COLO668 (cell line): ENCODE measurements around the gene TAF15.
A peak's percentile ranks its signal among the peaks of the same experiment; 100 is the strongest.

Source experiments
- DNase-seq: peaks from one replicate; lab custom pipeline; 2025; ENCODE audit not compliant: unreplicated experiment; lab: John Stamatoyannopoulos, UW

The TAF15 gene

DNA sequence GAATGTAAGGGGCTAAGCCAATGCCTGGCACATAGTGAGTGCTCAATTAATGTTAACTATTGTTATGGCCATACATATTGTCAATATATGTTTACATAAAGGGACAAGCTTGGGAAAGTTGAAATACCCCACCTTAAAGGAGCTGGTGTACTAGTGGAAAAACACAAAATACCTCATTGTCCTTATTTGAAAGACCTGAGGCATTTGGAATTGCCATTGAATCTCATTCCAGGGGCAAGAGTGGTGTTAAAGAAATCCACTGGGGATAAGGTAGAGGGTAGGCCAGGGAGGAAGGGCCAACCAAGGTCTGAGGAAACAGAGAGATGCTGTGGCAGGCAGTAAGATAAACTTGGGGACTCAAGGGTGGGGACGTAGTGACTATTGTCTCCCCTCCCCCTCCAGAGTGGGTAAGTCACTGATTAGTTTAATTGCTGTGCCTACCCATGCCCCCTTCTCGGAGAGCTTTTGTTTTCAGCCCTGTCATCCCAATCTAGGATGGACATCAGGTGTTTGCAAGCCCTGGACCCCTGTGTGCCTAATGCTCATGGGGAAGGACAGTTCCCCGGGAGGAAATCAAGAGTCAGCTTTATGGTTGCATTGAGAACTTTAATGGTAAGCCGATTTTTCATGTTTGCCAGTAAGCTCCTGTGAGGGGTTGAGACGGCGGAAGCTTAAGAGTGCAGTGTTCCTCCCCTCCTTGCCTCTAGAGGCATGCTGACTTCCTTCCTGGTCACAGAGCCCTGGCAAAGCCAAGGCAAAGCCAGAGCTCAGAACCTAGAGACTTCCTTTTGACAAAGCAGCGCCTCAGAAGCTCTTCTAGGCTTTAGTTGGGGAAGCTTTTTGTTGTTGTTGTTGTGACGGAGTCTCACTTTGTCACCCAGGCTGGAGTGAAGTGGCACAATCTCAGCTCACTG, 61.9 kb downstream of the TAF15 start:
- DNase-seq = no peak

DNA sequence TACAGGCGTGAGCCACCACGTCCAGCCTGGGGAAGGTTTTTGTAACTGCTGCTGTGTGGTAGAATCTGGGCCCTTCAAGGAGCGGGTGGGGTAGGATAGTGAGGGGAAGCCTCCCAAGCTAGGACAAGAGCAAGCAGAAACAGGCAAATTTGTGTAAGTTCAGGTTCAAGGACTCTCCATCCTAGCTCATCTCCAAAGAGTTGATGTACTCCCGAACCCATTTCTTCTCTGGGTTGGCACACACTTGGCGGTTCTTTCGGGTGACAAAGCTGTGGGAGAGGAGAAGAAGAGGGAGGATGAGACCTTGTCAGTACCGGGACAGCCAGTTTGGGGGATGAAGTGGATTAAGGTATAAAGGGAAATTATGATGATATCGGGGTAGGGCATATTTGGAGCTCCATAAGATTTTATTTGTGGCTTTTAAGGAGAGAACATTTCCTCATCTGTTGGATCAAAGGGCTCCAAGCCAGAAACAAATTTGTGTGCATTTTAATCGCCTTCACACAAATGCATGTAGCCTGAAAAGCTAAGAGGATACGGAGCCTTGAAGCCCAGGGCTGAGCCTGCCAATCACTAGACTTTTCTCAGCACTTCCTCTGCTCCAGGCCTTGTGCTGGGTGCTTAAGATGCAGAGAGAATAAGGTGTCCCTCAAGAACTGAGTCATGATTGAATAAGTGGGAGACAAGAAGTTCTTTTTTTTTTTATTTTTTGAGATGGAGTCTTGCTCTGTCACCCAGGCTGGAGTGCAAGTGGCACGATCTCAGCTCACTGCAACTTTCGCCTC, 63.1 kb downstream of the TAF15 start:
- DNase-seq = no peak

GRCh38 chr17:35875072-35875799, 66.0 kb downstream of the TAF15 start:
- no peak for DNase-seq

DNA sequence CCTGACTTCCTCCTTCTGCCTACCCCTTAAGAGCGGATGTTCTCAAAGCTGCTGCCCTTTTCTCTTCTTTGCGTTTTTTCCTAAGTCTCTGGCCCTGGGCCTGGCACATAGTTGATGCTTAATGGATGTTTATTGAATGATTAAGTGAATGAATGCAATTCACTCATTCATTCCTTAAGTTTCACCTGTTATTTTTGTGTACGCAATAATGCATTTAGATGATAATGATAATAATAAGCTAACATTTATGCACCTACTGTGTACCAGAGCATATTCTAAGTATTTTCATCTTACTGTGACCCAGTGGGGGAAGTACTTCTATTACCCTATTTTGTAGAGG, 66.5 kb downstream of the TAF15 start:
- DNase-seq = no peak

GRCh38 chr17:35876534-35876933, 67.2 kb downstream of the TAF15 start:
- DNase-seq = no peak

GRCh38 chr17:35877345-35878029, 68.2 kb downstream of the TAF15 start:
- DNase-seq = no peak

- no peak for DNase-seq
These were observed 69.1 kb downstream of the TAF15 start for GRCh38 chr17:35878361-35878760.

- no peak for DNase-seq
These were observed 70.7 kb downstream of the TAF15 start, which contains the start of gene CCL5 for GRCh38 chr17:35879773-35880654. TSS of gene CCL5 (minus strand) at chr17:35880360.

DNA sequence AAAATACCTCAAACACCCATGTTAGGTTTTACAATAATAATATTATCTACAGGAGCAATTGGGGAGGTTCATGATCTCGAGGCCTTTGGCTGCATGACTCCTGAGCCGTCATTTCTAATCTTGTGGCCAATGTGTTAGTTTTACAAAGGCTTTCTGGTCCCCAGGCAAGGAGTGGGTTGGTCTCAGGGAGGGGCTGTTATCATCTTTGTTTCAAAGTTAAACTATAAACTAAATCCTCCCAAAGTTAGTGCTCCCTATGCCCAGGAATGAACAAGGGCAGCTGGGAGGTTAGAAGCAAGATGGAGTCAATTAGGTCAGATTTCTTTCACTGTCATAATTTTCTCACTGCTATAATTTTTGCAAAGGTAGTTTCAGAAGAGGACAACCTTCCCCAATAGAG, 80.0 kb downstream of the TAF15 start:
- no peak for DNase-seq

DNA sequence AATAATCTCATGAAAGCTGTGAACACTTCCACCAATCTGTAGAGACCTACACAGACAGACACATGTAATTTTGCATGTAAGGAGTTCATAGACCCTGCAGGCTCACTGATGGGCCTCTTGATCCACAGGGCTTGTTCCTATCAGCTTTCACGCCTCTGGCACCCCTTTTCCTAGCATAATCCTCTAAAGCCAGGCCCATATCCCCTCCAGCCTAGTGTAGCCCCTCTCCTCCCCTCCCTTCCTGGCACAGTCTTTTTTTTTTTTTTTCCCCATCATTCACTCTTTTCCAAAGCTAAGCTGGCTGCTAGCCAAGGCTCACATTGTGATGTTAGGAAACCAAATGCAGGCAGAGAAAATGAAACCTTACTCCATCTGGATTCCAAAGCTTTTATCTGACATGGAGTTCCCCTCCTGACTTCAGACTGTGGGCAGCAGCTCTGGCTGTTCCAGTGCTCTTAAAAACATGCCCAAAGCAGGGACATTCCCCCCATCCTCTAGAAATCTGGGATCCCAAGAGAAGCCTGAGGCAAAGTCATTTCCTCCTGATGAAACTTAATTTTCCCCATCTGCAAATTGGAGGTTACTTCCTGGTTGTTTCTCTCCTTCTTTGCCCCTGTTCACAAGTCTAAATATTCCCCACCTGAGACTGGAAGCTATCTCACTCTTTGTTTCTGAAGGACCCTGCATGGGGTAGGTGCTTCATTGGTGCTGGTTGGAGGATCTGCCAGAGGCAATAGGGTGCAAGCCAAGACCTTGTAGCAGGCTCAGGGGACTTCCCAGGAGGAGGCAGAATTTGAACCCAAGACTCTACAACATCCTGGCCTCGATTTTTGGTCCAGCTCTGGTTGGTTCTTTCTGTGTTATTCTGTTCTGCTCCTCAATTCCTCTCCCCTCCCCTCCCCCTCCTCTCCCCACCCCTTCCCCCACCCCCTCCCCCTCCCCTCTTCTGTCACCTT, 80.8 kb downstream of the TAF15 start:
- DNase-seq = peak; percentile 17

- DNase-seq = peak; percentile 52
These were observed 81.5 kb downstream of the TAF15 start for GRCh38 chr17:35890774-35891155.

- DNase-seq = no peak
These were observed 82.0 kb downstream of the TAF15 start for GRCh38 chr17:35891269-35891668.

- DNase-seq = no peak
These were observed 83.1 kb downstream of the TAF15 start for GRCh38 chr17:35892091-35893035.

GRCh38 chr17:35893751-35894150, 84.5 kb downstream of the TAF15 start:
- no peak for DNase-seq

DNA sequence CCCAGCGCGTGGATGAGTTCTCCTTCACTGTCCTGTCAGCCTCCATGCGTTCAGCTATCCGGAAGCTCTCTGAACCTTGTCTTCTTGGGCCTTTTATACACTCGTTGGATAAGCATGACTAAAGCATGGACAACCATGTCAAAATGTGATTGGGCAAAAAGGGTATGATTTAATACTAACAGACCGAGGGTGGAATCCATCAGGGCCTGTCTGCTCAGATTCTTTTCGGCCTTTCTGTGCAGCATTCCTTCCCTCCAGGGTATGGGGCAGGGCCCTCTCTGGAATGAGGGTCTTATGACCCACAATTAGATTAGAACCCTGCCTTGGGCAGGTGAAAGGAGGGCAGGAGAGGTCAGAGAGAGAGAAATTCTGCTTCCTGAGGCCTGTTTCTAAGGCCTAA, 84.9 kb downstream of the TAF15 start:
- no peak for DNase-seq

DNA sequence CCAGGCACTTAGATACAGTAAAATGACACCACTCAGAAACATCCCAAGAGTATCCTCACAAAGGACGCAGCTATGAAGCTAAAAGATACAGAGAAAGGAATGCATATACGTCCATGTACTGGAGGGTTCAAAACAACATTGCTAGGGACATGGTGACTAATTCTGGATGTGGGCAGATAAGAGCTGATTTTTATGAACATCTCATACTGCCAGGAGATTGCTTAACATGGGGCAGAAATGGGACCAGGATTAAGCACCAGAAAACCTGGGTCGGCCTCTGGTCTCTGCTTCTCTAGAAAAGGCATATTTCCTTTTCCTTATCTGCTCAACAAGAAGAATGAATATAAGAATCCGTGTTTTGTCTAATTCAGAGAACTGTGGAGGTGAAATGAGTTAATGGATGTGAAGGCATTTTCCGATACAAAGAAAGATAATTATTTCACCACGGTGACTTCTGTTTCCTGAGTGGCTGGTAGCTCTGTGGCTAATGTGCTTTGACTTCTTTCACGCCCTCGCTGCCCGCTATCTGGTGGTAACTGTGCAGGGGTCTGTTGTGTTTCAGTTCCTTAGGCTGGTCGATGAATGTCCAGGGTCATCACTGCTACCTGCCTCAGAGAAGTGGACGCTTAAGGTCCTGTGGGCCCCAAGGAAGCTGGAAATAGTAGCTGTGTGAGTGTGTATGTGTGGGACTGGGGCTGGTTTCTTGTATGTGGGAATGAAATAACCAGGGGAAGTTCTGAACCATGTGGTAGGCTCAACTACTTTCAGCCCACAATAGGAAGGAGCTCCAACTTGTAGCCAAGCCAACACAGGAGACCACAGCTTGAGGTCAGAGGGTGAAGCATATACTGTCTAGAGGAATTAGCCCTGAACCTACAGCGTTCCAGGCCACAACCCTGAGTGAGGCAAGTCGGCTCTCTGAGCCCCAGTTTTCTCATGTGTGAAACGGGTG, 86.6 kb downstream of the TAF15 start:
- DNase-seq = no peak
